IPS-15b (cell line): ENCODE measurements around the gene LRRC4C.
A peak's percentile ranks its signal among the peaks of the same experiment; 100 is the strongest.

Experiments used
- H3K27me3 ChIP-seq: one replicate; pipeline ENCODE4 v1.6.1; 2013; ENCODE audit warnings: low read length; ENCODE audit not compliant: control insufficient read depth, insufficient read depth
- H3K36me3 ChIP-seq: one replicate; pipeline ENCODE4 v1.6.1; 2013; ENCODE audit warnings: low read length; ENCODE audit not compliant: control insufficient read depth, insufficient read depth
- H3K4me1 ChIP-seq: one replicate; pipeline ENCODE4 v1.6.1; 2013; ENCODE audit warnings: mild to moderate bottlenecking, low read length; ENCODE audit not compliant: control insufficient read depth, insufficient read depth
- H3K4me3 ChIP-seq: one replicate; pipeline ENCODE4 v1.5.1; 2013; ENCODE audit warnings: low read depth, low read length
- H3K9ac ChIP-seq: one replicate; pipeline ENCODE4 v1.6.1; 2013; ENCODE audit warnings: low read depth, mild to moderate bottlenecking, low read length
- H3K9me3 ChIP-seq: one replicate; pipeline ENCODE4 v1.6.1; 2013; ENCODE audit warnings: mild to moderate bottlenecking, low read length; ENCODE audit not compliant: control insufficient read depth, insufficient read depth

The LRRC4C gene

GRCh38 chr11:40306938-40307548 is 1152.4 kb downstream of the LRRC4C start:
- no peaks in the 10 kb centered on the region for H3K9me3 ChIP-seq
- no peak overlapping the region for H3K4me3 ChIP-seq
- no peaks in the 10 kb centered on the region for H3K4me1 ChIP-seq
- H3K36me3 ChIP-seq = no peaks in the 10 kb centered on the region
- no peak overlapping the region for H3K9ac ChIP-seq
- no peaks in the 10 kb centered on the region for H3K27me3 ChIP-seq

- no peaks in the 10 kb centered on the region for H3K36me3 ChIP-seq
Observed at GRCh38 chr11:40302669-40303068, 1156.8 kb downstream of the LRRC4C start.

GRCh38 chr11:40295466-40295865 is 1164.0 kb downstream of the LRRC4C start:
- Histone ChIP-seq H3K9ac (no peak overlapping the region), H3K36me3 (no peaks in the 10 kb centered on the region), H3K27me3 (peaks cover 23% of the 10 kb centered on the region), H3K4me1 (peaks cover 6% of the 10 kb centered on the region), H3K9me3 (no peaks in the 10 kb centered on the region), H3K4me3 (no peak overlapping the region)

More at GRCh38 chr11:40302669-40303068, 1156.8 kb downstream of the LRRC4C start:
- Histone ChIP-seq H3K27me3 (no peaks in the 10 kb centered on the region), H3K9ac (no peak overlapping the region), H3K4me3 (no peak overlapping the region), H3K4me1 (no peaks in the 10 kb centered on the region), H3K9me3 (no peaks in the 10 kb centered on the region)

GRCh38 chr11:40294741-40295140 is 1164.7 kb downstream of the LRRC4C start:
- H3K4me3 ChIP-seq = no peak overlapping the region

GRCh38 chr11:40294349-40294735 is 1165.1 kb downstream of the LRRC4C start:
- Histone ChIP-seq H3K9ac (no peak overlapping the region), H3K36me3 (no peaks in the 10 kb centered on the region), H3K4me3 (no peak overlapping the region), H3K27me3 (peaks cover 34% of the 10 kb centered on the region), H3K9me3 (no peaks in the 10 kb centered on the region), H3K4me1 (peaks cover 9% of the 10 kb centered on the region)

More at GRCh38 chr11:40294741-40295140, 1164.7 kb downstream of the LRRC4C start:
- Histone ChIP-seq H3K4me1 (peaks cover 6% of the 10 kb centered on the region), H3K27me3 (peaks cover 30% of the 10 kb centered on the region), H3K36me3 (no peaks in the 10 kb centered on the region), H3K9ac (no peak overlapping the region), H3K9me3 (no peaks in the 10 kb centered on the region)

- H3K4me1 ChIP-seq = peaks cover 11% of the 10 kb centered on the region
- H3K9ac ChIP-seq = peak overlapping the region; percentile 14
- H3K36me3 ChIP-seq = no peaks in the 10 kb centered on the region
- peak overlapping the region; percentile 80 for H3K4me3 ChIP-seq
- no peaks in the 10 kb centered on the region for H3K9me3 ChIP-seq
- H3K27me3 ChIP-seq = peaks cover 39% of the 10 kb centered on the region
Observed at GRCh38 chr11:40293655-40294348, 1165.7 kb downstream of the LRRC4C start.

- H3K36me3 ChIP-seq = no peaks in the 10 kb centered on the region
- peaks cover 48% of the 10 kb centered on the region for H3K27me3 ChIP-seq
- no peak overlapping the region for H3K9ac ChIP-seq
- H3K9me3 ChIP-seq = no peaks in the 10 kb centered on the region
- peaks cover 11% of the 10 kb centered on the region for H3K4me1 ChIP-seq
- H3K4me3 ChIP-seq = peak overlapping the region; percentile 80
Observed at GRCh38 chr11:40292721-40293508, 1166.5 kb downstream of the LRRC4C start.

GRCh38 chr11:40291741-40292140 is 1167.7 kb downstream of the LRRC4C start:
- Histone ChIP-seq H3K27me3 (peaks cover 59% of the 10 kb centered on the region), H3K4me1 (peaks cover 11% of the 10 kb centered on the region), H3K36me3 (no peaks in the 10 kb centered on the region), H3K9me3 (no peaks in the 10 kb centered on the region), H3K4me3 (peak overlapping the region; percentile 80), H3K9ac (no peak overlapping the region)

- Histone ChIP-seq H3K4me1 (peaks cover 11% of the 10 kb centered on the region), H3K9ac (no peak overlapping the region), H3K36me3 (no peaks in the 10 kb centered on the region), H3K4me3 (peak overlapping the region; percentile 37), H3K27me3 (peaks cover 63% of the 10 kb centered on the region), H3K9me3 (no peaks in the 10 kb centered on the region)
Observed at GRCh38 chr11:40291329-40291728, 1168.1 kb downstream of the LRRC4C start.

GRCh38 chr11:40290171-40290631 is 1169.3 kb downstream of the LRRC4C start:
- peaks cover 73% of the 10 kb centered on the region for H3K27me3 ChIP-seq
- no peaks in the 10 kb centered on the region for H3K9me3 ChIP-seq
- H3K36me3 ChIP-seq = no peaks in the 10 kb centered on the region
- H3K4me3 ChIP-seq = no peak overlapping the region
- H3K9ac ChIP-seq = no peak overlapping the region
- H3K4me1 ChIP-seq = peaks cover 11% of the 10 kb centered on the region

GRCh38 chr11:40289370-40289769 is 1170.1 kb downstream of the LRRC4C start:
- Histone ChIP-seq H3K9ac (no peak overlapping the region), H3K36me3 (no peaks in the 10 kb centered on the region), H3K27me3 (peaks cover 77% of the 10 kb centered on the region), H3K9me3 (no peaks in the 10 kb centered on the region), H3K4me3 (no peak overlapping the region), H3K4me1 (peaks cover 14% of the 10 kb centered on the region)
